ENCODE results near the gene TNFRSF12A. TPM values are rescaled to one million over a fixed set of nuclear protein-coding genes. Genes with fewer than 3 reads are reported as not detected.

Gene TNFRSF12A
- total and polyA plus RNA-seq, 2 of the 13 experiments (the other 11 are each of a cell fraction or from before 2014, with no cell fraction given) = 61.9 to 66.0 TPM

GRCh38 chr16:3023669-3024478 is 3.7 kb downstream of the TNFRSF12A start, which contains the start of the genes HCFC1R1 and THOC6 (continued):
- TF ChIP-seq, protein P1, sequence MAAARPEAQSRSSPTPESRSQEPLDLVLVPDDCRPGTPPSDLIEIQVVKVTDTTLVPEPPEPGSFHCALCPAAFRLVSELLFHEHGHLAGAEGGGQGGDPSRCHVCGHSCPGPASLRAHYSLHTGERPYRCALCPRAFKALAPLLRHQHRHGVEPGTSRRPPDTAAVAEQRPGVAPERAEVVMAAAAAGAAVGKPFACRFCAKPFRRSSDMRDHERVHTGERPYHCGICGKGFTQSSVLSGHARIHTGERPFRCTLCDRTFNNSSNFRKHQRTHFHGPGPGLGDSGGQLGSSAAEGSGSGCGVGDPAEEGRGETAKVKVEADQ (CRISPR knock-in tag; IDR thresholded peaks at IDR 0.05; ENCODE audit: borderline replicate concordance) = peak; percentile 88
- TF ChIP-seq GATAD1 (CRISPR knock-in tag; IDR thresholded peaks at IDR 0.05) (peak; percentile 87), SMAD1 (CRISPR knock-in tag; IDR thresholded peaks at IDR 0.05; ENCODE audit: borderline replicate concordance, low read depth) (0 out of 2 replicates have a peak, but pooled peaks have one; percentile 65), NR2F2 (IDR thresholded peaks at IDR 0.05; ENCODE audit: borderline replicate concordance, low read depth) (no peak; the same call in 1 of the 2 replicates), TBX3 (IDR thresholded peaks at IDR 0.05; ENCODE audit: borderline replicate concordance) (no peak), NCOA1 (CRISPR knock-in tag; IDR thresholded peaks at IDR 0.05) (no peak), IKZF1 (IDR thresholded peaks at IDR 0.05) (no peak), JUN (CRISPR knock-in tag; IDR thresholded peaks at IDR 0.05) (0 out of 2 replicates have a peak, but pooled peaks have one; percentile 45), PAWR (CRISPR knock-in tag; IDR thresholded peaks at IDR 0.05; ENCODE audit: borderline replicate concordance) (no peak; the same call in 1 of the 2 replicates), RFX3 (CRISPR knock-in tag; IDR thresholded peaks at IDR 0.05) (no peak), PRDM4 (CRISPR knock-in tag; IDR thresholded peaks at IDR 0.05; ENCODE audit: borderline replicate concordance) (no peak), RXRA (CRISPR knock-in tag; IDR thresholded peaks at IDR 0.05) (peak; percentile 76; the same call in 1 of the 2 replicates), SMAD3 (CRISPR knock-in tag; IDR thresholded peaks at IDR 0.05) (peak; percentile 56; the same call in 1 of the 2 replicates), ZBTB14 (CRISPR knock-in tag; IDR thresholded peaks at IDR 0.05) (no peak), MTF2 (CRISPR knock-in tag; IDR thresholded peaks at IDR 0.05; ENCODE audit: borderline replicate concordance) (no peak; the same call in 1 of the 2 replicates), ZNF138 (CRISPR knock-in tag; IDR thresholded peaks at IDR 0.05; ENCODE audit: low read depth) (0 out of 2 replicates have a peak, but pooled peaks have one; percentile 70), NCOA2 (CRISPR knock-in tag; IDR thresholded peaks at IDR 0.05) (peak; percentile 41; the same call in 1 of the 2 replicates), ZC3H13 (CRISPR knock-in tag; IDR thresholded peaks at IDR 0.05) (peak; percentile 92), KDM6A (CRISPR knock-in tag; IDR thresholded peaks at IDR 0.05; ENCODE audit: low read depth) (peak; percentile 23; the same call in 1 of the 2 replicates), ZNF772 (CRISPR knock-in tag; IDR thresholded peaks at IDR 0.05) (peak; percentile 90; the same call in 1 of the 2 replicates), BRCA1 (CRISPR knock-in tag; IDR thresholded peaks at IDR 0.05) (no peak), MBNL3 (CRISPR knock-in tag; conservative IDR thresholded peaks at IDR 0.05) (no peak), ZNF564 (CRISPR knock-in tag; IDR thresholded peaks at IDR 0.05) (peak; percentile 49; the same call in 1 of the 2 replicates), KLF9 (CRISPR knock-in tag; IDR thresholded peaks at IDR 0.05; ENCODE audit: low read depth) (peak; percentile 75; the same call in 1 of the 2 replicates), MZF1 (CRISPR knock-in tag; IDR thresholded peaks at IDR 0.05; ENCODE audit: borderline replicate concordance) (no peak)
- TF ChIP-seq, protein P2, sequence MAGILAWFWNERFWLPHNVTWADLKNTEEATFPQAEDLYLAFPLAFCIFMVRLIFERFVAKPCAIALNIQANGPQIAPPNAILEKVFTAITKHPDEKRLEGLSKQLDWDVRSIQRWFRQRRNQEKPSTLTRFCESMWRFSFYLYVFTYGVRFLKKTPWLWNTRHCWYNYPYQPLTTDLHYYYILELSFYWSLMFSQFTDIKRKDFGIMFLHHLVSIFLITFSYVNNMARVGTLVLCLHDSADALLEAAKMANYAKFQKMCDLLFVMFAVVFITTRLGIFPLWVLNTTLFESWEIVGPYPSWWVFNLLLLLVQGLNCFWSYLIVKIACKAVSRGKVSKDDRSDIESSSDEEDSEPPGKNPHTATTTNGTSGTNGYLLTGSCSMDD (CRISPR knock-in tag; IDR thresholded peaks at IDR 0.05) = no peak

Data from HepG2 (cell line).